CD4-positive, alpha-beta T cell (primary cell): ENCODE measurements around the gene FLRT1. TPM values are rescaled to one million over a fixed set of nuclear protein-coding genes. Genes with fewer than 3 reads are reported as not detected.

Experiments
- ATAC-seq: fragments of 200-7000 bp; cut with Tn5 transposase; one replicate; pipeline ENCODE4 v1.10.0; 2022; ENCODE audit warnings: mild to moderate bottlenecking; ENCODE audit not compliant: poor library complexity
- CTCF ChIA-PET: fragments of 350-600 bp; sonication (Branson Sonifier 250); formaldehyde crosslinking; loops from one replicate; lab custom pipeline; 2021; ENCODE audit warnings: antibody characterized with exemption, inconsistent platforms; lab: Charles Lee
- POLR2A ChIA-PET: fragments of 350-600 bp; sonication (Branson Sonifier 250); formaldehyde crosslinking; loops from one replicate; lab custom pipeline; 2021; ENCODE audit warnings: antibody characterized with exemption, inconsistent platforms; lab: Charles Lee
- DNase-seq, 14 experiments: peaks; one replicate each; pipeline ENCODE4 v3.0.0-alpha.2; 2013 to 2020; ENCODE audit warnings: mixed read lengths in 2 of 14
- H3K27ac ChIP-seq, 2 donors: one replicate each; pipeline versions ENCODE4 v1.5.1 to v1.7.0; 2013; ENCODE audit warnings: low read length in 2 of 2, low read depth in 1 of 2, mild to moderate bottlenecking in 1 of 2
- H3K27me3 ChIP-seq, 2 experiments: 1 replicate in 1 of 2; 2 replicates in 1 of 2; pipeline versions ENCODE4 v1.6.1 to v1.7.0; 2013; ENCODE audit warnings: low read length in 2 of 2, control low read depth in 1 of 2, mild to moderate bottlenecking in 1 of 2, moderate library complexity in 1 of 2; ENCODE audit not compliant: insufficient read depth in 2 of 2, control insufficient read depth in 1 of 2
- H3K36me3 ChIP-seq: one replicate; pipeline ENCODE4 v1.6.1; 2013; ENCODE audit warnings: low read length, control low read depth; ENCODE audit not compliant: insufficient read depth
- H3K4me1 ChIP-seq: one replicate; pipeline ENCODE4 v1.6.1; 2013; ENCODE audit warnings: low read length, control low read depth; ENCODE audit not compliant: insufficient read depth
- H3K4me3 ChIP-seq: one replicate; pipeline ENCODE4 v1.5.1; 2013; ENCODE audit warnings: mild to moderate bottlenecking, low read length, moderate library complexity
- H3K9me3 ChIP-seq, 2 experiments: 1 replicate in 1 of 2; 2 replicates in 1 of 2; pipeline versions ENCODE4 v1.6.1 to v1.7.0; 2013; ENCODE audit warnings: low read length in 2 of 2, mild to moderate bottlenecking in 2 of 2, control low read depth in 1 of 2, moderate library complexity in 1 of 2; ENCODE audit not compliant: control insufficient read depth in 1 of 2, insufficient read depth in 1 of 2
- H3K27ac Mint-ChIP-seq: one replicate; pipeline ENCODE4 v1.8.0; 2020; ENCODE audit warnings: mixed read lengths
- H3K27me3 Mint-ChIP-seq: one replicate; pipeline ENCODE4 v1.8.0; 2021; ENCODE audit warnings: mixed read lengths
- H3K36me3 Mint-ChIP-seq: one replicate; pipeline ENCODE4 v1.8.0; 2021; ENCODE audit warnings: low read depth, mixed read lengths
- H3K4me1 Mint-ChIP-seq: one replicate; pipeline ENCODE4 v1.8.0; 2021; ENCODE audit warnings: low read depth, mixed read lengths
- H3K4me3 Mint-ChIP-seq: one replicate; pipeline ENCODE4 v1.8.0; 2020; ENCODE audit warnings: mild to moderate bottlenecking, mixed read lengths
- H3K9me3 Mint-ChIP-seq: one replicate; pipeline ENCODE4 v1.8.0; 2020; ENCODE audit warnings: mixed read lengths
- intact Hi-C, 2 experiments: fragments of 100-400 bp; cut with DNase I in 1 of 2; cut with micrococcal nuclease in 1 of 2; formaldehyde crosslinking; loops; one replicate each; pipeline versions ENCODE4 v1.15.1 to v1.9.0; 2023 to 2025; cut with DNase I, micrococcal nuclease
- total RNA-seq, 174 experiments: library from RNA in 2 of 174; stranded (reverse) in 2 of 174; gene quantifications; one replicate each; pipeline ENCODE4 v1.2.3 and lab custom pipeline; 2021 to 2026
- TF ChIP-seq, protein P1 (sequence below): fragments of 200-600 bp; IDR thresholded peaks from one replicate; pipeline ENCODE4 v1.8.0; 2022; ENCODE audit warnings: antibody characterized with exemption, mild to moderate bottlenecking

The FLRT1 gene
- total RNA-seq, 2 experiments from 2014 or later: not detected

DNA sequence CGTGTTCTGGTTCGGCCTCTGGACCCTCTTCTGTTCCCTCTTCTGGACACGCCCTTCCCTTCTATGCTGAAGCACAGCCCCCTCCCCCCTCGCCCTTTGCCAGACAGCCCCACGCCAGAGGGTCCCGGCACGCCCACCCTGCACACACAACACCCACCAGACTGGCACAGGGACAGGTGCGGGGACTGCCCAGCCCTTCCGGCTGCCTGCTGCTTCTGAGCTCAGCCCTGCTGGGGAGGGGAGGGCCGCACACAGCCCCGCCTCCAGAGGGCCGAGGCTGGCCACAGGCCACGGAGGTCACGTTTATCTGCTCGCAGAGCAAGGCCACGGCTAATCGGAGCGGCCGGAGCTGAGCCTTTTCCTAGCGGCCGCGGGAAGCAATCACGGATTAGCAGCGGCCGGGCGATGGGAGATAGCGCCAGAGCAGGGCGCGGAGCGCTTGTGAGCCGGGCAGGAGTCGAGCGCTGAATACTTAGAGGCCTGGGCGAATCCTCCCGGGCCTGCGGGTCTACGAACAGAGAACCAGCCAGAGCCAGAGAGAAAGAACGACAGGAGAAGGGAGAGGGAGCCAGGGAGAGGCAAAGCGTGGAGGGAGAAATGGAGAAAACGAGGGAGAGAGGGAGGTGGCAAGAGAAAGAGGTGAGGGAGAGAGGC lies 28.0 kb upstream of the FLRT1 start:
- peak in 3 of 14 experiments; percentile 13 to 40 (median 36) for DNase-seq
- Histone ChIP-seq H3K27me3 (peaks cover 26 to 30% of the 10 kb centered on the region in 2 experiments), H3K36me3 (no peaks in the 10 kb centered on the region), H3K9me3 (peaks cover 8 to 49% of the 10 kb centered on the region in 2 experiments), H3K4me1 (peaks cover 15% of the 10 kb centered on the region), H3K27ac (no peak overlapping the region), H3K4me3 (peak overlapping the region; percentile 46)
- intact Hi-C loops: no loop called here
- no peak for ATAC-seq
- peaks cover 31% of the 10 kb centered on the region for H3K27me3 Mint-ChIP-seq
- no peak overlapping the region for H3K27ac Mint-ChIP-seq
- H3K4me3 Mint-ChIP-seq: no peak overlapping the region
- ChIA-PET POLR2A (no interaction called here), CTCF (no interaction called here)
- no peaks in the 10 kb centered on the region for H3K9me3 Mint-ChIP-seq
- H3K4me1 Mint-ChIP-seq: peaks cover 7% of the 10 kb centered on the region
- TF ChIP-seq, protein P1, sequence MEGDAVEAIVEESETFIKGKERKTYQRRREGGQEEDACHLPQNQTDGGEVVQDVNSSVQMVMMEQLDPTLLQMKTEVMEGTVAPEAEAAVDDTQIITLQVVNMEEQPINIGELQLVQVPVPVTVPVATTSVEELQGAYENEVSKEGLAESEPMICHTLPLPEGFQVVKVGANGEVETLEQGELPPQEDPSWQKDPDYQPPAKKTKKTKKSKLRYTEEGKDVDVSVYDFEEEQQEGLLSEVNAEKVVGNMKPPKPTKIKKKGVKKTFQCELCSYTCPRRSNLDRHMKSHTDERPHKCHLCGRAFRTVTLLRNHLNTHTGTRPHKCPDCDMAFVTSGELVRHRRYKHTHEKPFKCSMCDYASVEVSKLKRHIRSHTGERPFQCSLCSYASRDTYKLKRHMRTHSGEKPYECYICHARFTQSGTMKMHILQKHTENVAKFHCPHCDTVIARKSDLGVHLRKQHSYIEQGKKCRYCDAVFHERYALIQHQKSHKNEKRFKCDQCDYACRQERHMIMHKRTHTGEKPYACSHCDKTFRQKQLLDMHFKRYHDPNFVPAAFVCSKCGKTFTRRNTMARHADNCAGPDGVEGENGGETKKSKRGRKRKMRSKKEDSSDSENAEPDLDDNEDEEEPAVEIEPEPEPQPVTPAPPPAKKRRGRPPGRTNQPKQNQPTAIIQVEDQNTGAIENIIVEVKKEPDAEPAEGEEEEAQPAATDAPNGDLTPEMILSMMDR: no peak
- H3K36me3 Mint-ChIP-seq: no peaks in the 10 kb centered on the region

- peaks cover 15% of the 10 kb centered on the region for H3K4me1 ChIP-seq
- DNase-seq: no peak
- H3K4me1 Mint-ChIP-seq: peaks cover 7% of the 10 kb centered on the region
- H3K36me3 Mint-ChIP-seq: no peaks in the 10 kb centered on the region
- TF ChIP-seq, protein P1: no peak
- H3K4me3 ChIP-seq: no peak overlapping the region
- POLR2A ChIA-PET: no interaction called here
- H3K36me3 ChIP-seq: no peaks in the 10 kb centered on the region
- H3K27ac ChIP-seq: no peak overlapping the region
- H3K27me3 Mint-ChIP-seq: peaks cover 31% of the 10 kb centered on the region
- no peaks in the 10 kb centered on the region for H3K9me3 Mint-ChIP-seq
- H3K9me3 ChIP-seq: peaks cover 8 to 49% of the 10 kb centered on the region in 2 experiments
- H3K27ac Mint-ChIP-seq: no peak overlapping the region
- H3K4me3 Mint-ChIP-seq: no peak overlapping the region
- intact Hi-C loops: no loop called here
- CTCF ChIA-PET: no interaction called here
- ATAC-seq: no peak
- H3K27me3 ChIP-seq: peaks cover 26 to 30% of the 10 kb centered on the region in 2 experiments
Observed at GRCh38 chr11:64008283-64008913, 27.3 kb upstream of the FLRT1 start.

GRCh38 chr11:64008914-64009633 lies 26.7 kb upstream of the FLRT1 start:
- ChIA-PET CTCF (no interaction called here), POLR2A (no interaction called here)
- peaks cover 31% of the 10 kb centered on the region for H3K27me3 Mint-ChIP-seq
- intact Hi-C loops: no loop called here
- H3K27ac Mint-ChIP-seq: no peak overlapping the region
- H3K4me3 Mint-ChIP-seq: no peak overlapping the region
- peaks cover 7% of the 10 kb centered on the region for H3K4me1 Mint-ChIP-seq
- Histone ChIP-seq H3K4me3 (no peak overlapping the region), H3K27me3 (peaks cover 26 to 30% of the 10 kb centered on the region in 2 experiments), H3K27ac (no peak overlapping the region), H3K4me1 (peaks cover 15% of the 10 kb centered on the region), H3K36me3 (no peaks in the 10 kb centered on the region), H3K9me3 (peaks cover 8 to 46% of the 10 kb centered on the region in 2 experiments)
- TF ChIP-seq, protein P1: no peak
- H3K9me3 Mint-ChIP-seq: no peaks in the 10 kb centered on the region
- ATAC-seq: no peak
- no peak for DNase-seq
- H3K36me3 Mint-ChIP-seq: no peaks in the 10 kb centered on the region
